Activated CD4-positive, alpha-beta memory T cell treated with anti-CD3 and anti-CD28 coated beads for 36 hours (primary cell): ENCODE measurements around the gene RBM11. TPM values are rescaled to one million over a fixed set of nuclear protein-coding genes. Genes with fewer than 3 reads are reported as not detected.

Source experiments
- CTCF ChIA-PET: fragments of 350-600 bp; sonication (Branson Sonifier 250); formaldehyde crosslinking; loops from one replicate; lab custom pipeline; 2021; ENCODE audit warnings: antibody characterized with exemption, inconsistent platforms; lab: Charles Lee
- POLR2A ChIA-PET: fragments of 350-600 bp; sonication (Branson Sonifier 250); formaldehyde crosslinking; loops from one replicate; lab custom pipeline; 2021; ENCODE audit warnings: antibody characterized with exemption; lab: Charles Lee
- DNase-seq: peaks from one replicate; pipeline ENCODE4 v3.0.0-alpha.2; 2020
- H3K27ac Mint-ChIP-seq: one replicate; pipeline ENCODE4 v1.8.0; 2021; ENCODE audit warnings: mixed read lengths
- H3K27me3 Mint-ChIP-seq: one replicate; pipeline ENCODE4 v1.8.0; 2021; ENCODE audit warnings: mixed read lengths
- H3K36me3 Mint-ChIP-seq: one replicate; pipeline ENCODE4 v1.8.0; 2021; ENCODE audit warnings: mixed read lengths
- H3K4me1 Mint-ChIP-seq: one replicate; pipeline ENCODE4 v1.8.0; 2021; ENCODE audit warnings: low read depth, mixed read lengths
- H3K4me3 Mint-ChIP-seq: one replicate; pipeline ENCODE4 v1.8.0; 2021; ENCODE audit warnings: mild to moderate bottlenecking, mixed read lengths
- H3K9me3 Mint-ChIP-seq: one replicate; pipeline ENCODE4 v1.8.0; 2021; ENCODE audit warnings: mixed read lengths
- intact Hi-C: fragments of 100-400 bp; cut with micrococcal nuclease; formaldehyde crosslinking; loops from one replicate; pipeline ENCODE4 v1.15.1; 2023
- total RNA-seq, 2 experiments: library from RNA; stranded (reverse); gene quantifications; one replicate each; pipeline ENCODE4 v1.2.3, GENCODE V29; 2021

The RBM11 gene
- total RNA-seq, 2 experiments from 2014 or later: 1.5 to 3.1 TPM

DNA sequence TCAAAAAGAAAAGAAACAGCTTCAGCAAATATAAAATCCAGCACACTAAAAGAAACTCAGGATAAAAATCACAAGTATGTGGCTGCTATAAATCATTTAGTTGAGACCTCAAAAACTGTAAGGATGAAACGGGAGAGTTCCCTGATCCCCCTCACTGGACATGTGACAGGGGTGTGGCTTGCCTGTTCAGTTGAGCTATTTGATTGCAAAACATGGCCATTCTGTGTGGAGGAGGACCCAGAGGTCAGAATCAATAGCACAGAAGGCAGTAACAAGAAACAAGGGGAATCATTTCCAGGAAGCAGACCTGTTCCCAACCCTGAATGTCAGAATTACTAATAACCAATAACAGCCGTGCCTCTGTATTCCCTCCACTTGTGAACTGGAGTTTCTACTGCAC, 27.9 kb downstream of the RBM11 start:
- no peak overlapping the region for H3K4me3 Mint-ChIP-seq
- no peaks in the 10 kb centered on the region for H3K9me3 Mint-ChIP-seq
- intact Hi-C loops: no loop called here
- H3K27me3 Mint-ChIP-seq: peaks cover 6% of the 10 kb centered on the region
- H3K36me3 Mint-ChIP-seq: no peaks in the 10 kb centered on the region
- DNase-seq: no peak
- ChIA-PET CTCF (interaction anchor here (0.6 to 2.4 kb wide), 4 partner anchors 9 to 1348 kb away, joined by 3 to 16 read pairs (median 4); no protein-coding TSS in a partner anchor), POLR2A (no interaction called here)
- H3K27ac Mint-ChIP-seq: no peak overlapping the region
- H3K4me1 Mint-ChIP-seq: peaks cover 3% of the 10 kb centered on the region

DNA sequence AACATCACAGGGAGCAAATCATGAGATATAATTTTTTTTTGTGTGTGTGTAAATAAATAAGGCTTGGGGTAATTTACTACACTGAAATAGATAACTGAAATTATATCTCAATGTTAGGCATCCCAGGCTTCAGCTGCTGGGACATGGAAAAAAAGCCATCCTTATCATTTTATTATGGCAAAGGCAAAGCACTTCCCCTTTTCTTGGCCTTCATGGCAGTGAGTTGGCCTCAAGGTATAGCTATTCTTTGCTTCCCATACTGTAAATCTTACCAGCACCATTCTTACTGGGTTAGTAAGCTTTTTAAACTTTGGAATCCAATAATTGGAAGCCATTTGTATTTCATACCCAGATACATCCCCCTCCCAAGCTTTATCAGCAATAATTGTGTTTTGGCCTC, 29.0 kb downstream of the RBM11 start:
- ChIA-PET CTCF (interaction anchor here (1.4 to 2.4 kb wide), 2 partner anchors 9 to 13 kb away, joined by 5 to 16 read pairs; no protein-coding TSS in a partner anchor), POLR2A (no interaction called here)
- H3K9me3 Mint-ChIP-seq: peaks cover 2% of the 10 kb centered on the region
- intact Hi-C loops: no loop called here
- H3K4me3 Mint-ChIP-seq: no peak overlapping the region
- no peak for DNase-seq
- H3K36me3 Mint-ChIP-seq: no peaks in the 10 kb centered on the region
- peaks cover 6% of the 10 kb centered on the region for H3K27me3 Mint-ChIP-seq
- H3K27ac Mint-ChIP-seq: no peak overlapping the region
- peaks cover 3% of the 10 kb centered on the region for H3K4me1 Mint-ChIP-seq

GRCh38 chr21:14245711-14246110, 29.8 kb downstream of the RBM11 start:
- peaks cover 6% of the 10 kb centered on the region for H3K27me3 Mint-ChIP-seq
- intact Hi-C loops: no loop called here
- H3K4me1 Mint-ChIP-seq: peaks cover 3% of the 10 kb centered on the region
- peaks cover 4% of the 10 kb centered on the region for H3K9me3 Mint-ChIP-seq
- no peaks in the 10 kb centered on the region for H3K36me3 Mint-ChIP-seq
- DNase-seq: no peak
- POLR2A ChIA-PET: no interaction called here
- no peak overlapping the region for H3K27ac Mint-ChIP-seq
- CTCF ChIA-PET: interaction anchor here (1.2 to 2.4 kb wide), 3 partner anchors 9 to 13 kb away, joined by 5 to 16 read pairs (median 7); no protein-coding TSS in a partner anchor
- H3K4me3 Mint-ChIP-seq: no peak overlapping the region

- DNase-seq: no peak
- Mint-ChIP-seq H3K9me3 (peaks cover 4% of the 10 kb centered on the region), H3K36me3 (no peaks in the 10 kb centered on the region), H3K4me1 (peaks cover 4% of the 10 kb centered on the region), H3K4me3 (no peak overlapping the region), H3K27ac (no peak overlapping the region), H3K27me3 (peaks cover 8% of the 10 kb centered on the region)
- CTCF ChIA-PET: interaction anchor here (0.6 to 0.9 kb wide), 2 partner anchors 8 to 556 kb away, joined by 3 read pairs; no protein-coding TSS in a partner anchor
- POLR2A ChIA-PET: no interaction called here
- intact Hi-C loops: loop anchor here (10.0 kb wide), 1 partner anchor 613 kb away; no protein-coding TSS in a partner anchor
These were observed 35.4 kb downstream of the RBM11 start for GRCh38 chr21:14251336-14251735.

- Mint-ChIP-seq H3K27me3 (peaks cover 1% of the 10 kb centered on the region), H3K4me1 (no peaks in the 10 kb centered on the region), H3K27ac (no peak overlapping the region), H3K9me3 (no peaks in the 10 kb centered on the region), H3K4me3 (no peak overlapping the region), H3K36me3 (no peaks in the 10 kb centered on the region)
- intact Hi-C loops: loop anchor here (1.0 to 10.0 kb wide), 6 partner anchors 123 to 1333 kb away; partner anchors contain the start of gene HSPA13
- ChIA-PET CTCF (interaction anchor here (0.6 to 2.0 kb wide), 12 partner anchors 8 to 648 kb away, joined by 3 to 8 read pairs (median 3); partner anchors contain the start of gene HSPA13), POLR2A (no interaction called here)
- no peak for DNase-seq
These were observed 43.8 kb downstream of the RBM11 start for GRCh38 chr21:14259747-14260146.

DNA sequence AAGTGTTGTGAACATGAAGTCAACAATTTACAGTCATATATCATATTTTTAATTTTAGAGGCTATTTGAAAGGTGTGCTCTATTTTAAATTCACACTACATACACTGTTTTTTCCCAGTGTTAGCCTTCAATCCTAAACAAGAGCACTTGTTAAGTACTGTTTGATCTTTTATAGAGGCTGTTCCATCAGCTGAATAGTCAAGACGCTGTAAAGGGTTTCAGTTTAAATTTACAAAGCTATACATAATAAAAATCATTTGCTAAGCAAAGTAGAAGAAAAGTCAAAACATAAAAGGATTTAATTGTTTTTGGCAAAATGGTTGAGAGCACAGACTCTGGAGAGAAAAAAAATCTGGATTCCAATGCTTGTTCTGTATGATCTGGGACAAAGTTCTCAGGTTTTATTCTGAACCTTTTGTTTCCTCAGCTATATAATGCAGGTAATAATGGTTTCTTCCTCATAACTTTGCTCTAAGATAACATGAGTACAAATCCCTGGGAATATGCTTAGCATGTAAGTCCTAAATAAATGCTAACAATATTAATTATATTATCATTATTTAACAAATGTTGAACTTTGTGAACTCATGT, 44.3 kb downstream of the RBM11 start:
- H3K4me3 Mint-ChIP-seq: no peak overlapping the region
- intact Hi-C loops: no loop called here
- ChIA-PET CTCF (interaction anchor here (0.6 to 2.0 kb wide), 11 partner anchors 9 to 647 kb away, joined by 3 to 8 read pairs (median 3); partner anchors contain the start of gene HSPA13), POLR2A (no interaction called here)
- DNase-seq: no peak
- no peak overlapping the region for H3K27ac Mint-ChIP-seq
- peaks cover 1% of the 10 kb centered on the region for H3K27me3 Mint-ChIP-seq
- H3K36me3 Mint-ChIP-seq: no peaks in the 10 kb centered on the region
- H3K4me1 Mint-ChIP-seq: no peaks in the 10 kb centered on the region
- no peaks in the 10 kb centered on the region for H3K9me3 Mint-ChIP-seq

DNA sequence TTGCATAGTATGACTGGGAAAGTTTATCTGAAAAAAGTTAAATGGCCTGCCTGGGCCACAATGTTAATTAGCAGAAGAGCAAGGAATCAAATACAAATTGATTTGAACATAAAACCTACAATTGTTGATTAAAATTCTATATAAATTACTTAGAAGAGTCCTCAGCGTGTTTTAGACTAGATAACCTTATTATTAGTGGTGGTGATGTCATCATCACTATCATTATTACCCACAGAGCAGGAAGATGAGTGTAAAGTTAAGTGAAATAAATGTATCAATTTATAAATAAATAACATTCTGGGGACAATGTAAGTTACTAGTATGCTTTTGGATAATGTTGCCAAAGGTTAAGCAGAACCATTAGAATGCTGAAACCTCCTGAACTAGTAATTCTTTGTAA, 46.1 kb downstream of the RBM11 start:
- Mint-ChIP-seq H3K27ac (no peak overlapping the region), H3K9me3 (no peaks in the 10 kb centered on the region), H3K4me3 (no peak overlapping the region), H3K4me1 (no peaks in the 10 kb centered on the region), H3K27me3 (peaks cover 1% of the 10 kb centered on the region), H3K36me3 (no peaks in the 10 kb centered on the region)
- CTCF ChIA-PET: interaction anchor here (0.8 to 1.8 kb wide), 2 partner anchors 8 to 1221 kb away, joined by 3 to 11 read pairs; no protein-coding TSS in a partner anchor
- no peak for DNase-seq
- POLR2A ChIA-PET: no interaction called here
- intact Hi-C loops: no loop called here

DNA sequence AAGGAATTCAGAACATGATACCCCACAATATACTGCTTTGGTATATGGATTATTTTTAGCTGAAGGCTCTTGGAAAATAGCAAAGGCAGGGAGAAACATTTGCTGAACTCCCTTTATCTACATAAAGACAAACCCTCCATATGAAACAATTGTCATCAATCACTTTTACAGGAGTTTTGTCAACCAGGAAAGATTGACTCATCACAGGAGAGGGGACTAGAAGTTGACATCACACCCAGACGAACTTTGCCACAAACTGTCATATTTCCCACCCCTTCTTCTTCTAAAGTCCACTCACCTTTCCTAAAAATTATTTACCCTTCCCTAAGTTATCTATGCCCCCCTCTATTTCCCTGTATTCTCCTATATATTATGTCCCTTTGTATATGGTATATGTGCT, 47.9 kb downstream of the RBM11 start:
- Mint-ChIP-seq H3K36me3 (no peaks in the 10 kb centered on the region), H3K4me1 (no peaks in the 10 kb centered on the region), H3K9me3 (no peaks in the 10 kb centered on the region), H3K27ac (no peak overlapping the region), H3K4me3 (no peak overlapping the region), H3K27me3 (peaks cover 1% of the 10 kb centered on the region)
- ChIA-PET CTCF (interaction anchor here (1.8 kb wide), 1 partner anchor 10 kb away, joined by 11 read pairs; no protein-coding TSS in a partner anchor), POLR2A (no interaction called here)
- intact Hi-C loops: no loop called here
- DNase-seq: no peak

- H3K36me3 Mint-ChIP-seq: no peaks in the 10 kb centered on the region
- CTCF ChIA-PET: no interaction called here
- no peaks in the 10 kb centered on the region for H3K27me3 Mint-ChIP-seq
- no peaks in the 10 kb centered on the region for H3K4me1 Mint-ChIP-seq
- POLR2A ChIA-PET: no interaction called here
- no peak overlapping the region for H3K4me3 Mint-ChIP-seq
- H3K27ac Mint-ChIP-seq: no peak overlapping the region
- no peaks in the 10 kb centered on the region for H3K9me3 Mint-ChIP-seq
- DNase-seq: no peak
- intact Hi-C loops: no loop called here
These were observed 49.1 kb downstream of the RBM11 start for GRCh38 chr21:14265023-14265422.

GRCh38 chr21:14267076-14267475, 51.1 kb downstream of the RBM11 start:
- Mint-ChIP-seq H3K27ac (no peak overlapping the region), H3K4me1 (no peaks in the 10 kb centered on the region), H3K27me3 (peaks cover 4% of the 10 kb centered on the region), H3K4me3 (no peak overlapping the region), H3K36me3 (no peaks in the 10 kb centered on the region), H3K9me3 (no peaks in the 10 kb centered on the region)
- POLR2A ChIA-PET: no interaction called here
- CTCF ChIA-PET: no interaction called here
- no peak for DNase-seq
- intact Hi-C loops: no loop called here

- intact Hi-C loops: no loop called here
- Mint-ChIP-seq H3K36me3 (no peaks in the 10 kb centered on the region), H3K27me3 (peaks cover 21% of the 10 kb centered on the region), H3K27ac (no peak overlapping the region), H3K4me3 (no peak overlapping the region), H3K9me3 (no peaks in the 10 kb centered on the region), H3K4me1 (no peaks in the 10 kb centered on the region)
- no peak for DNase-seq
- CTCF ChIA-PET: no interaction called here
- POLR2A ChIA-PET: no interaction called here
These were observed 54.7 kb downstream of the RBM11 start for GRCh38 chr21:14270631-14271030.

GRCh38 chr21:14271053-14271452, 55.1 kb downstream of the RBM11 start:
- CTCF ChIA-PET: no interaction called here
- Mint-ChIP-seq H3K27me3 (peaks cover 23% of the 10 kb centered on the region), H3K36me3 (no peaks in the 10 kb centered on the region), H3K4me1 (no peaks in the 10 kb centered on the region), H3K4me3 (no peak overlapping the region), H3K27ac (no peak overlapping the region), H3K9me3 (no peaks in the 10 kb centered on the region)
- DNase-seq: no peak
- intact Hi-C loops: no loop called here
- POLR2A ChIA-PET: no interaction called here

DNA sequence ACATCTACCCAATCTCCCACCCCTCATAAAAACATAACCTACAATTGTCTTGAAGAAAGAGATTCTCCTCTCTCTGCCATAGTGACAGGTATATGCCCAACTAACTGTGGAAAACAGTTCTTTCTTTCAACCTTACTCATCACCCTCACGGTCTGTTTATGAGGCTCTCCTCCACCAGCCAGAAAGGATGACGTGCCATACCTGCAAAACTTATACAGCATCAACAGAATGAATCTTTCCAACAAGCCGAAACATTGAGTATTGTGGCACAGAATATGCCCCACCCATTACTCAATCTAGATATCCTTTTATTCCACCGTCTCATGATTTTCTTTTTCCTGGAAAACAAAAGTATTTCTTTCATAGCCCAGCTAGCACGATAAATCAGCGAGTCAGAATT, 55.7 kb downstream of the RBM11 start:
- intact Hi-C loops: no loop called here
- Mint-ChIP-seq H3K36me3 (no peaks in the 10 kb centered on the region), H3K4me3 (no peak overlapping the region), H3K27me3 (peaks cover 23% of the 10 kb centered on the region), H3K27ac (no peak overlapping the region), H3K9me3 (no peaks in the 10 kb centered on the region), H3K4me1 (no peaks in the 10 kb centered on the region)
- no peak for DNase-seq
- CTCF ChIA-PET: no interaction called here
- POLR2A ChIA-PET: no interaction called here
